BJ (cell line): ENCODE results near the gene UBE2B. TPM values are rescaled to one million over a fixed set of nuclear protein-coding genes. Genes with fewer than 3 reads are reported as not detected.
"Not testable (repeated sequence)": the region's sequence is repeated elsewhere in the genome, so short reads cannot be mapped to it uniquely, and the experiment has no call there.

ENCODE experiments used
- CTCF ChIA-PET: fragments of 350-600 bp; formaldehyde crosslinking; extraction: SDS; loops from one replicate; lab custom pipeline; 2021; ENCODE audit warnings: antibody characterized with exemption, inconsistent platforms; lab: Yijun Ruan, JAX
- POLR2A ChIA-PET: fragments of 300-600 bp; sonication (Branson Sonifier 250); formaldehyde crosslinking; extraction: SDS; loops from one replicate; lab custom pipeline; 2021; ENCODE audit warnings: antibody characterized with exemption; lab: Charles Lee
- DNase-seq: peaks from one replicate; pipeline ENCODE4 v3.0.0-alpha.2; 2011; ENCODE audit warnings: low read depth
- H3K27me3 ChIP-seq: 2 replicates; pipeline ENCODE4 v1.6.0; 2011; ENCODE audit warnings: low read length; ENCODE audit not compliant: control insufficient read depth, insufficient read depth
- H3K36me3 ChIP-seq: 2 replicates; pipeline ENCODE4 v1.5.1; 2011; ENCODE audit warnings: low read length; ENCODE audit not compliant: control insufficient read depth, insufficient read depth
- H3K4me3 ChIP-seq: 2 replicates; pipeline ENCODE4 v1.5.1; 2011; ENCODE audit warnings: low read depth, mild to moderate bottlenecking, control low read depth, low read length
- polyA plus RNA-seq: library from polyadenylated mRNA; depleted of rRNA; stranded (reverse); fragments of >200 nt; gene quantifications from 2 replicates; pipeline ENCODE4 v1.2.3, GENCODE V29; 2011
- TF ChIP-seq, protein P1 (sequence below): IDR thresholded peaks from 2 replicates; pipeline ENCODE4 v1.5.1; 2011; ENCODE audit warnings: low read depth, mild to moderate bottlenecking, control low read depth, inconsistent platforms, low read length, moderate library complexity; ENCODE audit not compliant: insufficient read depth

The UBE2B gene
- polyA plus RNA-seq, 1 experiment, result 17.6 TPM

DNA sequence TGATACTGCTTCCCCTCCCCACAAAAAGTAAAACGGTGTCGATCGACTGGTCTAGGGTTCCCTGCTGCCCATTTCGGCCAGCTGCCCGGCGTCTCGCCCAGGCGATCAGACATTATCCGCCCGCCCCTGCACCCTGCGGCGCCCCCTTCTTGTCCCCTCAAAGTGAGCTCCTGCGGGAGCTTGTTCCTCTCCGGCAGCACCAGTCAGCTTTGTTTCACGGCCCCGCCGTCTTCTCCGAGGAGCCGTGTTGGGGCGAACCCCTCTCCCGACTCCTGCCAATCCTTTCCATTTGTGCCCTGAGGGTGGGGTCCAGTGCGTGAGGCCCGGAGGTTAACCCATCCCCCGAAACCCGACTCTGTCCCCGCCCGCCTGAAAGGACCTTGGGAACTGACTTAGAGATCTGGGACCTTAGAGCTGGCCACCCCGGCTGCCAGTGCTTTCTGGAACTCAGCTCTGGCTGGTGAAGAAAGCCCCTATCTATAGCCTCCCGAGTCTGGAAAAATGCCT lies 518 bp downstream of the UBE2B start:
- Histone ChIP-seq H3K4me3 (peak overlapping the region; percentile 100), H3K36me3 (peaks cover 4% of the 10 kb centered on the region), H3K27me3 (no peaks in the 10 kb centered on the region)
- ChIA-PET CTCF (interaction anchor here (0.8 to 2.4 kb wide), 7 partner anchors 9 to 215 kb away, joined by 3 to 6 read pairs (median 4); partner anchors contain the start of gene CDKN2AIPNL), POLR2A (interaction anchor here (0.5 to 1.0 kb wide), 3 partner anchors 156 to 1055 kb away, joined by 3 to 5 read pairs (median 3); no protein-coding TSS in a partner anchor)
- TF ChIP-seq, protein P1, sequence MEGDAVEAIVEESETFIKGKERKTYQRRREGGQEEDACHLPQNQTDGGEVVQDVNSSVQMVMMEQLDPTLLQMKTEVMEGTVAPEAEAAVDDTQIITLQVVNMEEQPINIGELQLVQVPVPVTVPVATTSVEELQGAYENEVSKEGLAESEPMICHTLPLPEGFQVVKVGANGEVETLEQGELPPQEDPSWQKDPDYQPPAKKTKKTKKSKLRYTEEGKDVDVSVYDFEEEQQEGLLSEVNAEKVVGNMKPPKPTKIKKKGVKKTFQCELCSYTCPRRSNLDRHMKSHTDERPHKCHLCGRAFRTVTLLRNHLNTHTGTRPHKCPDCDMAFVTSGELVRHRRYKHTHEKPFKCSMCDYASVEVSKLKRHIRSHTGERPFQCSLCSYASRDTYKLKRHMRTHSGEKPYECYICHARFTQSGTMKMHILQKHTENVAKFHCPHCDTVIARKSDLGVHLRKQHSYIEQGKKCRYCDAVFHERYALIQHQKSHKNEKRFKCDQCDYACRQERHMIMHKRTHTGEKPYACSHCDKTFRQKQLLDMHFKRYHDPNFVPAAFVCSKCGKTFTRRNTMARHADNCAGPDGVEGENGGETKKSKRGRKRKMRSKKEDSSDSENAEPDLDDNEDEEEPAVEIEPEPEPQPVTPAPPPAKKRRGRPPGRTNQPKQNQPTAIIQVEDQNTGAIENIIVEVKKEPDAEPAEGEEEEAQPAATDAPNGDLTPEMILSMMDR, result no peak
- DNase-seq, result no peak

DNA sequence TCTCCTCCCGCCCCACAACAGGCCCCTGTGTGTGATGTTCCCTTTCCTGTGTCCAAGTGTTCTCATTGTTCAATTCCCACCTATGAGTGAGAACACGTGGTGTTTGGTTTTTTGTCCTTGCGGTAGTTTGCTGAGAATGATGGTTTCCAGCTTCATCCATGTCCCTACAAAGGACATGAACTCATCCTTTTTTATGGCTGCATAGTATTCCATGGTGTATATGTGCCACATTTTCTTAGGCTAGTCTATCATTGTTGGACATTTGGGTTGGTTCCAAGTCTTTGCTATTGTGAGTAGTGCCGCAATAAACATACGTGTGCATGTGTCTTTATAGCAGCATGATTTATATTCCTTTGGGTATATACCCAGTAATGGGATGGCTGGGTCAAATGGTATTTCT lies 2.3 kb downstream of the UBE2B start:
- H3K36me3 ChIP-seq, DNase-seq, POLR2A ChIA-PET, H3K27me3 ChIP-seq, H3K4me3 ChIP-seq: not testable (repeated sequence)
- CTCF ChIA-PET, result interaction anchor here (2.4 kb wide), 1 partner anchor 18 kb away, joined by 6 read pairs; no protein-coding TSS in a partner anchor

DNA sequence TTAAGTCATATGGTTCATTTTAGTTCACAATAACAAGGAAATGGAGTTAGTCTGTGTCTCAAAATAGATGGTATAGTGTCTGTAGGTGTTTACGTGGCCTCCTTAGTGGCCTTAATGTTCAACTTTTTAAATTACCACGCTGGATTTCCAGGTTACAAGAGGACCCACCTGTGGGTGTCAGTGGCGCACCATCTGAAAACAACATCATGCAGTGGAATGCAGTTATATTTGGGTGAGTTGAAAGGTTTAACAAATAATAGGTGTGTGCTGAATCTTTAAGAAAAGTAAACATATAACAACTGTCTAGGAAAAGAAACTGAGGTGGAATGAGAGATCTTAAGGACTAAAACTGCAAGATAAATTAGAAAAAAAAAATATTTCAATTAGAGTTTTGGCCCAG lies 2.9 kb downstream of the UBE2B start:
- CTCF ChIA-PET, result interaction anchor here (0.6 kb wide), 1 partner anchor 318 kb away, joined by 3 read pairs; no protein-coding TSS in a partner anchor
- TF ChIP-seq, protein P1, result no peak
- H3K36me3 ChIP-seq, result peaks cover 7% of the 10 kb centered on the region
- H3K27me3 ChIP-seq, result no peaks in the 10 kb centered on the region
- no peak overlapping the region for H3K4me3 ChIP-seq
- POLR2A ChIA-PET, result no interaction called here
- no peak for DNase-seq

DNA sequence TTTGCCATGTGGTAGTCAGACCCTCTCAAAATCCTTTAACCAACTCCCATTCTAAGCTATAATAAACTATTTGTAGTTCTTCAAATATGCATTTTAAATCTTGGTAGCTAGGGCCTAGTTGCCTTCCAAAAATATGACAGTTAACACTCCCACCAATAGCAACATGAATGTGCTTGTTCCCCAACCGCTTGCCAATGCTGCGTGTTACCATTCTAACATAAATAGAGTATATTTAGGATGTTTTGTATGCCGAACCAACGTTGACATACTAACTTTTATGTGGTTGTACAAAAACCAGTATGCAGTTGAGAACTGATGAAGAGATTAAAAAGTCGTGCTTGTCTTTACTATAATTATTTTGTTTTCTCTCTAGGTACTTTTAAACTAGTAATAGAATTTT lies 9.0 kb downstream of the UBE2B start:
- no peaks in the 10 kb centered on the region for H3K27me3 ChIP-seq
- CTCF ChIA-PET, result interaction anchor here (1.1 to 1.9 kb wide), 3 partner anchors 8 to 207 kb away, joined by 3 to 5 read pairs (median 4); partner anchors contain the start of gene UBE2B
- no peak for DNase-seq
- no peak overlapping the region for H3K4me3 ChIP-seq
- H3K36me3 ChIP-seq, result peaks cover 22% of the 10 kb centered on the region
- POLR2A ChIA-PET, result no interaction called here
- TF ChIP-seq, protein P1, result no peak

DNA sequence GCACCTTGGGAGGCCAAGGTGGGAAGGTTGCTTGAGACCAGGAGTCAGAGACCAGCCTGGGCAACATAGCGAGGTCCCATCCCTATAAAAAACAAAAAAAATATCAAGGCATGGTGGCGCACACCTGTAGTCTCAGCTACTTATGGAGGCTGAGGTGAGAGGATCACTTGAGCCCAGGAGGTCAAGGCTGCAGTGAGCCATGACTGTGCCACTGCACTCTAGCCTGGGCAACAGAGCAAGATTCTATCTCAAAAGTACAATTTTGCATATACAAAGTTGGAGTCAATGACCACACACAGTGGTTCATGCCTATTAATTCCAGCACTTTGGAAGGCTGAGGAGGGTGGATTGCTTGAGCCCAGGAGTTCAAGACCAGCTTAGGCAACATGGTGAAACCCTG lies 10.8 kb downstream of the UBE2B start:
- POLR2A ChIA-PET, DNase-seq, H3K4me3 ChIP-seq, H3K27me3 ChIP-seq: not testable (repeated sequence)
- CTCF ChIA-PET, result interaction anchor here (0.9 to 1.2 kb wide), 3 partner anchors 10 to 196 kb away, joined by 3 to 4 read pairs (median 3); partner anchors contain the start of gene CDKN2AIPNL
- H3K36me3 ChIP-seq, result peaks cover 21% of the 10 kb centered on the region

DNA sequence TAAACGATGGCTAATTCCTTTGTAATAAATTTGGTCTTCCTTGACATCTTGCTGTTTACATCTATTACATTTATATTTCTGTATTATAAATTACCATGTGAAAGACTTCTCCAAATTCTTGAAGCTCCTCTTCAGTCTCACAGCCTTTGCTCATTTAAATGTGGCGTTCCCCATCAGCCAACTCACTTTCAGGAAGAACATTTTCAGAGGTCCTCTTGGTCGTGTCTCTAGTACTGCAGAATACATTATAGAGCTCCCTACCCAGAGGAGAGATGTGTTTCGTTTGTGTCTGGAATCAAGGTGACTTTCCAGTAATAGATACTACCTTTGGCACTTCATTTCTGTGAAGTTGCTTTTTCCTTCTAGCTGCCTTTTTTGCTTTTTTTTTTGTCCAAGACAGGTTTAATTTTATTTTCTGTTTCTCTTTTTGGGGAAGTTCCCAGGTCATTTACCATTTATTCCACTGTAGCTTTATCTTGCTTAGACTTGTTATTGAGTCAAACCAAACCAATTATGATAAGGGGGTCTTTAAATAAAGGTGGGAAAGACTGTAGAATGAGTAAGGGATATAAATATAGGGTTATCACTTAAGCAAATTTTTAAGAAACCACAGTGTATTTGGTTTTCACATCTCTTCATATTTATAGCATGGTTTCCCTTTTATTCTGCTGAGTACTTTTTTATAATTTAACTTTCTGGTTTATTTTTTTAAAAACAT lies 12.8 kb downstream of the UBE2B start:
- H3K4me3 ChIP-seq, result no peak overlapping the region
- DNase-seq, result no peak
- ChIA-PET CTCF (interaction anchor here (0.7 to 2.1 kb wide), 4 partner anchors 10 to 194 kb away, joined by 3 to 5 read pairs (median 3); no protein-coding TSS in a partner anchor), POLR2A (no interaction called here)
- H3K36me3 ChIP-seq, result peaks cover 17% of the 10 kb centered on the region
- no peaks in the 10 kb centered on the region for H3K27me3 ChIP-seq
- TF ChIP-seq, protein P1, result no peak
